ENCODE results near the gene ALS2.

GRCh38 chr2:201789395-201789794 lies 8.7 kb upstream of the ALS2 start:
- TF ChIP-seq, protein P1, sequence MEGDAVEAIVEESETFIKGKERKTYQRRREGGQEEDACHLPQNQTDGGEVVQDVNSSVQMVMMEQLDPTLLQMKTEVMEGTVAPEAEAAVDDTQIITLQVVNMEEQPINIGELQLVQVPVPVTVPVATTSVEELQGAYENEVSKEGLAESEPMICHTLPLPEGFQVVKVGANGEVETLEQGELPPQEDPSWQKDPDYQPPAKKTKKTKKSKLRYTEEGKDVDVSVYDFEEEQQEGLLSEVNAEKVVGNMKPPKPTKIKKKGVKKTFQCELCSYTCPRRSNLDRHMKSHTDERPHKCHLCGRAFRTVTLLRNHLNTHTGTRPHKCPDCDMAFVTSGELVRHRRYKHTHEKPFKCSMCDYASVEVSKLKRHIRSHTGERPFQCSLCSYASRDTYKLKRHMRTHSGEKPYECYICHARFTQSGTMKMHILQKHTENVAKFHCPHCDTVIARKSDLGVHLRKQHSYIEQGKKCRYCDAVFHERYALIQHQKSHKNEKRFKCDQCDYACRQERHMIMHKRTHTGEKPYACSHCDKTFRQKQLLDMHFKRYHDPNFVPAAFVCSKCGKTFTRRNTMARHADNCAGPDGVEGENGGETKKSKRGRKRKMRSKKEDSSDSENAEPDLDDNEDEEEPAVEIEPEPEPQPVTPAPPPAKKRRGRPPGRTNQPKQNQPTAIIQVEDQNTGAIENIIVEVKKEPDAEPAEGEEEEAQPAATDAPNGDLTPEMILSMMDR (IDR thresholded peaks at IDR 0.05) = no peak
- TF ChIP-seq EP300 (IDR thresholded peaks at IDR 0.05) = no peak

Data from stomach (tissue), 4 donors.